AG04450 (cell line): Measurements from ENCODE around the gene ZSWIM5. TPM values are rescaled to one million over a fixed set of nuclear protein-coding genes. Genes with fewer than 3 reads are reported as not detected.

Experiments used
- CTCF ChIA-PET: fragments of 300-600, 350-600 bp; formaldehyde crosslinking; extraction: SDS; loops from one replicate; lab custom pipeline; 2022; ENCODE audit warnings: antibody characterized with exemption, inconsistent platforms; lab: Charles Lee
- POLR2A ChIA-PET: fragments of 350-600 bp; formaldehyde crosslinking; extraction: SDS; loops from one replicate; lab custom pipeline; 2021; ENCODE audit warnings: antibody characterized with exemption, inconsistent platforms; lab: Yijun Ruan, JAX
- DNase-seq: peaks from one replicate; pipeline ENCODE4 v3.0.0-alpha.2; 2011; ENCODE audit warnings: low read depth, low spot score
- H3K27ac ChIP-seq: one replicate; pipeline ENCODE4 v1.5.1; 2012; ENCODE audit warnings: low read depth, low read length, control low read depth
- H3K27me3 ChIP-seq: one replicate; pipeline ENCODE4 v1.6.0; 2012; ENCODE audit warnings: low read length; ENCODE audit not compliant: control insufficient read depth, insufficient read depth
- H3K4me3 ChIP-seq: 2 replicates; pipeline ENCODE4 v1.5.1; 2011; ENCODE audit warnings: mild to moderate bottlenecking, low read depth, low read length, control low read depth
- H3K9me3 ChIP-seq: 2 replicates; pipeline ENCODE4 v1.5.1; 2012; ENCODE audit warnings: low read length; ENCODE audit not compliant: control insufficient read depth, insufficient read depth
- CTCF ChIP-seq: IDR thresholded peaks from 2 replicates; pipeline ENCODE4 v1.5.1; 2011; ENCODE audit warnings: low read depth, low read length, control low read depth, inconsistent platforms
- polyA plus RNA-seq: library from polyadenylated mRNA; depleted of rRNA; stranded (reverse); fragments of >200 nt; gene quantifications from 2 replicates; pipeline ENCODE4 v1.2.3, GENCODE V29; 2011

The ZSWIM5 gene
- polyA plus RNA-seq, 1 experiment: 0.06 TPM

- CTCF ChIA-PET: interaction anchor here (1.0 kb wide), 1 partner anchor 248 kb away, joined by 3 read pairs; no protein-coding TSS in a partner anchor
- no peak for TF ChIP-seq CTCF
- H3K27ac ChIP-seq: no peak overlapping the region
- no peak overlapping the region for H3K4me3 ChIP-seq
- H3K9me3 ChIP-seq: no peaks in the 10 kb centered on the region
- DNase-seq: no peak
- peaks cover 10% of the 10 kb centered on the region for H3K27me3 ChIP-seq
- POLR2A ChIA-PET: interaction anchor here (0.5 kb wide), 1 partner anchor 20 kb away, joined by 3 read pairs; no protein-coding TSS in a partner anchor
Observed at GRCh38 chr1:45051005-45051772, 155.2 kb downstream of the ZSWIM5 start.

- Histone ChIP-seq H3K27me3 (peaks cover 7% of the 10 kb centered on the region), H3K9me3 (no peaks in the 10 kb centered on the region), H3K4me3 (no peak overlapping the region), H3K27ac (no peak overlapping the region)
- ChIA-PET POLR2A (no interaction called here), CTCF (no interaction called here)
- DNase-seq: no peak
- TF ChIP-seq CTCF: no peak
Observed at GRCh38 chr1:45047032-45047431, 159.4 kb downstream of the ZSWIM5 start.

GRCh38 chr1:45044916-45045315, 161.5 kb downstream of the ZSWIM5 start:
- no peak for TF ChIP-seq CTCF
- POLR2A ChIA-PET: no interaction called here
- Histone ChIP-seq H3K27me3 (peaks cover 7% of the 10 kb centered on the region), H3K4me3 (no peak overlapping the region), H3K9me3 (no peaks in the 10 kb centered on the region), H3K27ac (no peak overlapping the region)
- CTCF ChIA-PET: no interaction called here
- no peak for DNase-seq

GRCh38 chr1:45043094-45043493, 163.3 kb downstream of the ZSWIM5 start:
- Histone ChIP-seq H3K27ac (no peak overlapping the region), H3K4me3 (no peak overlapping the region), H3K9me3 (no peaks in the 10 kb centered on the region), H3K27me3 (peaks cover 7% of the 10 kb centered on the region)
- CTCF ChIA-PET: no interaction called here
- POLR2A ChIA-PET: no interaction called here
- DNase-seq: no peak
- TF ChIP-seq CTCF: no peak

GRCh38 chr1:45040297-45040696, 166.1 kb downstream of the ZSWIM5 start:
- CTCF ChIA-PET: interaction anchor here (0.8 to 1.5 kb wide), 2 partner anchors 22 to 26 kb away, joined by 3 to 4 read pairs; no protein-coding TSS in a partner anchor
- H3K27ac ChIP-seq: no peak overlapping the region
- no peak for DNase-seq

More at GRCh38 chr1:45040297-45040696, 166.1 kb downstream of the ZSWIM5 start:
- no peaks in the 10 kb centered on the region for H3K9me3 ChIP-seq
- TF ChIP-seq CTCF: no peak
- peaks cover under 1% of the 10 kb centered on the region for H3K27me3 ChIP-seq
- POLR2A ChIA-PET: no interaction called here
- no peak overlapping the region for H3K4me3 ChIP-seq
